Measurements from ENCODE around the gene CNIH3. TPM values are rescaled to one million over a fixed set of nuclear protein-coding genes. Genes with fewer than 3 reads are reported as not detected.

The CNIH3 gene
- total RNA-seq, 4 donors from 2014 or later, result 1.1 to 7.6 (median 2.0) TPM; not detected in 1

- TF ChIP-seq, protein P1, sequence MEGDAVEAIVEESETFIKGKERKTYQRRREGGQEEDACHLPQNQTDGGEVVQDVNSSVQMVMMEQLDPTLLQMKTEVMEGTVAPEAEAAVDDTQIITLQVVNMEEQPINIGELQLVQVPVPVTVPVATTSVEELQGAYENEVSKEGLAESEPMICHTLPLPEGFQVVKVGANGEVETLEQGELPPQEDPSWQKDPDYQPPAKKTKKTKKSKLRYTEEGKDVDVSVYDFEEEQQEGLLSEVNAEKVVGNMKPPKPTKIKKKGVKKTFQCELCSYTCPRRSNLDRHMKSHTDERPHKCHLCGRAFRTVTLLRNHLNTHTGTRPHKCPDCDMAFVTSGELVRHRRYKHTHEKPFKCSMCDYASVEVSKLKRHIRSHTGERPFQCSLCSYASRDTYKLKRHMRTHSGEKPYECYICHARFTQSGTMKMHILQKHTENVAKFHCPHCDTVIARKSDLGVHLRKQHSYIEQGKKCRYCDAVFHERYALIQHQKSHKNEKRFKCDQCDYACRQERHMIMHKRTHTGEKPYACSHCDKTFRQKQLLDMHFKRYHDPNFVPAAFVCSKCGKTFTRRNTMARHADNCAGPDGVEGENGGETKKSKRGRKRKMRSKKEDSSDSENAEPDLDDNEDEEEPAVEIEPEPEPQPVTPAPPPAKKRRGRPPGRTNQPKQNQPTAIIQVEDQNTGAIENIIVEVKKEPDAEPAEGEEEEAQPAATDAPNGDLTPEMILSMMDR (IDR thresholded peaks at IDR 0.05; ENCODE audit: low read depth), result no peak
Measured at GRCh38 chr1:224617410-224618355, 1.6 kb downstream of the CNIH3 start.

GRCh38 chr1:224619209-224619608 lies 3.1 kb downstream of the CNIH3 start:
- TF ChIP-seq, protein P1 (IDR thresholded peaks at IDR 0.05; ENCODE audit: low read depth), result no peak

- TF ChIP-seq, protein P1 (IDR thresholded peaks at IDR 0.05; ENCODE audit: low read depth), result no peak
Measured at GRCh38 chr1:224620105-224620504, 4.0 kb downstream of the CNIH3 start.

- TF ChIP-seq, protein P1 (IDR thresholded peaks at IDR 0.05; ENCODE audit: low read depth), result no peak
Measured at GRCh38 chr1:224621813-224622682, 5.9 kb downstream of the CNIH3 start.

- TF ChIP-seq, protein P1 (IDR thresholded peaks at IDR 0.05; ENCODE audit: low read depth), result no peak
Measured at GRCh38 chr1:224622831-224623230, 6.7 kb downstream of the CNIH3 start.

GRCh38 chr1:224623310-224623714 lies 7.2 kb downstream of the CNIH3 start:
- TF ChIP-seq, protein P1 (IDR thresholded peaks at IDR 0.05; ENCODE audit: low read depth), result no peak

All from subcutaneous adipose tissue (tissue), 4 donors.